GM21360 (cell line): ENCODE measurements around the gene SLC4A4.

Source experiments
- ATAC-seq: cut with Tn5 transposase; IDR thresholded peaks from one replicate; pipeline ENCODE4 v1.9.1; 2021; ENCODE audit warnings: mild to moderate bottlenecking, moderate library complexity; ENCODE audit not compliant: unreplicated experiment

Gene SLC4A4

DNA sequence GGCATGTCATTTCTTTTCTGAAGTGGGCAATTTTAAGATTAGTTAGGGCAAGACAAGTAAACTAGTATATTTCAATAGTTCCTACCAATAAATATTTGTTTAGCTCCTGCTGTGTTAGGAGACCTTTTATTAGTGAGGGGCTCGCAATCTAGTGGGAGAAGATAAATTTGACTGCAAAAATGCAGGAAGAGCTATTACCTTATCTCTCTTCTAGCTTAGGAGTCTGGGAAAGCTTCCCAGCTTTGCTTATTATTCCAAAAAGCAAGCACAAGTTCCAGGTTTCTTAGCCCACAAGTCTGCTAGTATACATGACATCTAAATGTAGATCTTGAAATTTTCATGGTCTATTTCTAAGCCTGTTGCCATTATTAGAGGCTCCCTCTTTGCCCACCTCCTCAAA is 254.0 kb downstream of the SLC4A4 start:
- no peak for ATAC-seq

DNA sequence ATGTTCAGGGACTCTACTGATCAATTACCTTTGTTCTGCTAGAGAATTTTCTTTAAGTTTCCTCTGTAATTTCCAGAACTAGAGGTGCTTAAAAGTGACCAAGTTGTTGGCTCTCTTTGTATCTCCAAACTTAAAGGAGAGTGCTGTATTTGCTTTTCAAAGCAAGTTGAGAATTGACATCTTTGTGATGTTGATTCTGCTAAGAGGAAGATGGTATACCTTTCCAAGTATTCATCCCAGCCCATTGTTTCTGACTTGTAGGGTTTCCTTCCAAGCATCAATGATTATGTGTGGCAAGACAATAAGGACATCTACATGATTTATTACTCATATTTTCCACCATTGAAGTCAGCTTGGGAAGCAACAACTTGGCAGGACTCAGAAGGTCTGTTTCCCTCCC is 254.5 kb downstream of the SLC4A4 start:
- ATAC-seq, result no peak

DNA sequence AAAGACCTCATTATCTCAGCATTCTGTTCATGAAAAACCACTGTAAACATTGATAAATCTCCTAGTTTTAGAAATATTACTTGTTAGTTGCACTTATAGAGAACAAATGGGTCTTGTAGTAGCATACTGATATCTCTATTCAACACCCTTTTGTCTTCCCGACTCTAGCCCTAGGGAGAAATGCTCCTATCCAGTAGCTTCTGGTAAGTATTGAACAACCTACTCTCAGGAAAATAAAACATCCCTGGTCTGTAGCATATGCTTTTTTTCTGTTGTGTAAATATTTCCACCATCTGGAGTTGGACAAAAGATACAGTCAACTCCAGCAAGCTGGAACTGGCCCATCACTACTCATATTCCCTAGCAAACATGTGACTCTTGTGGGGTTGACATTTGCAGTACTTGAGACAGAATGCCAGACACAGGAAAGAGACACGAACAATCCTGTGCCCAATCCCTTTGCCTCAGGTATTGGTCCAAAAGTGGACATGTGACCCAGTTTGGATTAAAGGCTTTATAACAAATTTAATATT is 256.8 kb downstream of the SLC4A4 start:
- ATAC-seq, result no peak

DNA sequence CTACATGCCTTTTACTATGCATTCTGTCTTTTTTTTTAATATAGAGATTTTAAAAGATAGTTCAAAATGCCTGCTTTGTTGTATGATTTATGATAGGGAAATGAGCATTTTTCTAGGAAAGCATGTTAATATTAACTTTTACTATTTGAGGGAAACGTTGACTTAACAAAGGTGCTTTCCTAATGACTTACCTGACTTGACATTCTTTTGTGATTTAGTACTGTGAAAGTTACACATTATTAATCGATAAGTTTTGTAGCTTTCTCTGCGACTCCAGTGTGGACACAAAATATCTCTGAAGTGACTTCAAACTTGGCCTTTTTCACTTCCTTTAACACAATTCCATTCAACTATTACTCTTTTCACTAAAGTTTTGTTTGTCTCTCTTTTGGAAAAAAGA is 260.8 kb downstream of the SLC4A4 start:
- ATAC-seq, result no peak

DNA sequence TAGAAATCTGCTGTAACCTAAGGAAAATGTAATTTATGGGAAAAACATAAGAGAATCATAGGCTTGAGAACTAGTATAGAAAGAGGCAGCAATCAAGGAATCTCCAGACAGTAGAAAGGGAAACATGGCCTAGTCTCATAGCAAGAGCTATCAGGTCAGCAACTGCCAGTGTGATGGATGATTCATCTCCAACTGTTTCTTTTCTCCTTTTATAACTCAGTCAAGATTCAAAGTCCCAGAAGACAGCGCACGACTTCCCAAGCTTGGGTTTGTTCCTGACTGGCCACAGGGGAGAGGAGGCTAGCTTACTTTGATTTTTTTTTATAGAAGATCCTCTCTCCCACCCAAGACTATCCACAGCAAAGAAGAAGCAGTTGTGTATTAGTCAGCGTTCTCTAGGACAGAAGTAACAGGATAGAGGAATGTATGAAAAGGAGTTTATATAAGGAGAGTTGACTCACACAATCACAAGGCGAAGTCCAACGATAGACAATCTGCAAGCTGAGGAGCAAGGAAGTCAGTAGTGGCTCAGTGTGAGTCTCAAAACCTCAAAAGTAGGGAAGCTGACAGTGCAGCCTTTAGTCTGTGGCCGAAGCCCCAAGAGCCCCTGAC is 263.6 kb downstream of the SLC4A4 start:
- ATAC-seq, result no peak

DNA sequence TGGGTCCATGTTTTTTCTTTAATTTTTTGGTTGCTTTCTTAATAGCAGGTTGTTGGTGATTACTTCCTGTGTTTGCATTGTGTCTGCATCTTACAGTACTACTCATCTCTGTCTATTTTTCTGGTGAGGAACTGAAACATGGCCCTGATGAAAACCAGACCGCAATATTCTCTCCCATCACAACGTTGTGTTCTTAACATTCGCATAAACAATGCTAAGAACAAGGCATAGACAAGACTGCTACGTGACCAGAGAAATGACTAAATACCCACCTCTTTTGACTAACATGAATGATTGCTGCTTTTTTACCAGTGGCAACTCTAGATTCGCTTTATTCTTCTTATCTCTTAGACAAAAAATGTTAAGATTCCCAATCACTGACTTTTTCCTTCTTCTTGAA is 266.0 kb downstream of the SLC4A4 start:
- ATAC-seq, result no peak

DNA sequence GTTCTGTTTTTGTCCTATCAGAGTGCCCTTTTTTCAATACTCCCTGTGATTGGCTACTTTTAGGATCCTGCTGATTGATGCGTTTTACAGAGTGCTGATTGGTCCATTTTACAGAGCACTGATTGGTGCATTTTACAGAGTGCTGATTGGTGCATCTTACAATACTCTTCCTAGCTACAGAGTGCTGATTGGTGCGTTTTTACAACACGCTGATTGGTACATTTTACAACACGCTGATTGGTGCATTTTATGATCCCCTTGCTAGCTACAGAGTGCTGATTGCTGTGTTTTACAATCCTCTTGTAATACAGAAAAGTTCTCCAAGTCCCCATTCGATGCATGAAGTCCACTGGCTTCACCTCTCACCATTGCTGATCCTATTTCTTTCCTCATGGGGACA is 268.3 kb downstream of the SLC4A4 start:
- no peak for ATAC-seq

DNA sequence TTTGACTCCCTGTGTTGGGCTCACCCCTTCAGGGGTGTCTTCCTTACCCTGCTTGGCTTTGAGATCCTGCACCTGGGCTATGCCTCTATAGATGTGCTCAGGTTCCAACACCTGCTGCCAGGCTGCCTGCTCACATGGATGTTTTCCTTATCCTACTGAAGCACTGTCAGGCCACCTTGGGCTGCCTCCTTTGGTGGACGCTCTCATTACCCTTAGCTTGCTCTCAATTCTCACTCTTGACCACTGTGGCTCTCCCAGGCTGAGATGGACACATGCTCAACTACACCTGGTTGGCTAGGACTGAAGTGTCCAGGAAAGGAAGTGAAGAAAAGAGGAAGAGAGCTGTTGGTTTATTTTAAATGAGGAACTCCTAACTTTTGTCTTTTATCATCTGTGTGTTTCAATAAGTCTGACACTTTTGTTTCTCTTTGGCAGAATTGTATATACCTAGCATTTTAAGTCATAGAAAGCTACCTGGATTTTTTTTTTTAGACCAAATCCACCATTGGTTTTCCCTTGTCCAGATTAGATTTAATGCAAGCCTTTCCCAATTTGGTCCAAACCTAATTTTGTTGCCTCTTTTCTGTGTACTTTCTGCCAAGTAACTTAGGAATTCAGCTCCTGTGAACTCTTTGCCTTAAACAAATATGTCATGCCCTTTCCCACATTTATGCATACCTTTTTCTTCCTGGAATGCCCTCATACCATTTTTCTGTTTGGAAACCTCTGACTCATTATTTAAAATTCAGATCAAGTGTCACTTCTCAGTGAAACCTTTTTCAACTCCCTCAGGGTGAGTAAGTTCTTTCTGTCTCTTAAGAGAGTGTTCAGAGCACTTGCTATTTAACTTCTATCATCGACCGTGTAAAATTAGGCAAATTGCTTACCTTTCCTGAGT is 269.2 kb downstream of the SLC4A4 start:
- ATAC-seq, result no peak

DNA sequence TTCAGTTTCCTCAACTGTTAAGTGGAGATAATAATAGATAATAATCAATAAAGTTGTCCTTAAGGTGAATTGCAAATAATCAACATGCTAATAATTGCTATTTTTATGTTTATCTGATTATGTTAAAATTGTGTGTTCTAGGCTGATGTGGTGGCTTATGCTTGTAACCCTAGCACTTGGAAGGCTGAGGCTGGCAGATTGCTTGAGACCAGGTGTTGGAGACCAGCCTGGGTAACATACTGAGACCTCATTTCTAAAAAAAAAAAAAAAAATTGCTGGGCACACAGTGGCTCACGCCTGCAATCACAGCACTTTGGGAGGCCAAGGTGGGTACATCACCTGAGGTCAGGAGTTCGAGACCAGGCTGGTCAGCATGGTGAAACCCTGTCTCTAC is 269.9 kb downstream of the SLC4A4 start:
- ATAC-seq, result no peak

DNA sequence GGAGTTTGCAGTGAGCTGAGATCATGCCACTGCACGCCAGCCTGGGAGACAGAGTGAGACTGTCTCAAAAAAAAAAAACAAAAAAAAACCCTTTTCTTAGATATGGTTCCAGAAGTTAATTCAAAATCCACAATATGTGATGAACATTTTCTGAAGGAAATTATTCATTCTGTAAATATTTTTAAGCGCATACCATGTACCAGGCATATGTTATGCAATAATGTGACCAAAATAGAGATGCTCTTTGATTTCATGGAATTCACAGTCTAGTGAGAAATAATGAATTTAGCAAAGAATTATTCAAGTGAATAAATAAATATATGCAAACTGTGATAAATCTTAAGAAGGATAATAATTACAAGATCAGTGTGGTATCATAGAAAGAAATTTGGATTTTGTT is 270.3 kb downstream of the SLC4A4 start:
- no peak for ATAC-seq

DNA sequence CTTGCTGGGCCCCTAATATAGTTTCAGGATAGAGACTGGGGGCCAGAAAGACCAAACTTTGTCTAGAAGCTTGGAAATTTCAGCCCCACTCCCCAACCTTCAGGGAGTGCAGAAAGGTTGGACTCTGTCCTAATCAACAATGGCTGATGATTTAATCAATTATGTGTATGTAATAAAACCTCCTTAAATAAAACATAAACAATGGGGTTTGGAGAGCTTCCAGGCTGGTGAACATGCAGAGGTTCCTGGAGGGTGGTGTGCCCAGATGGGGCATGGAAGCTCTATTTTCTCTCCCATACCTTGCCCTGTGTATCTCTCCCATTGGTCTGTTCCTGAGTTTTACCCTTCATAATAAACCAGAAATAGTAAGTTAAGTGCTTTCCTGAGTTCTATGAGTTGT is 270.8 kb downstream of the SLC4A4 start:
- ATAC-seq, result no peak

DNA sequence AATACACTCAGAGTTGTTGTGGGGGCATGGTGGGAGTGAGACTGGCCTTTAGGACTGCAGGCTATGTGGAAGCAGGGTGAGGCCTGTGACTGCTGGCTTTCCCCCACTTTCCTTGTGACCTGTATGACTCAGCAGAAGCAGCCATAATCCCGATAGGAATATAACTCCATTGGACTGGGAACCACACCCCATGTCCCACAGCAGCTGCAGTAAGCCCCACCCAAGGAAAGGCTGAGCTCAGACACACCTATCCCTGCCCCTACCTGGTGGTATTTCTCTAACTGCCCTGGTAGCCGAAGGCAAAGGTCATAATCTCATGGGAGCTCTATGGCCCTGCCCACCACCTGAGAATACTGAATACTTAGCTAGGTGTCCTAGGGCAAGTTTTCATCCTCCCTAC is 275.8 kb downstream of the SLC4A4 start:
- ATAC-seq, result no peak

DNA sequence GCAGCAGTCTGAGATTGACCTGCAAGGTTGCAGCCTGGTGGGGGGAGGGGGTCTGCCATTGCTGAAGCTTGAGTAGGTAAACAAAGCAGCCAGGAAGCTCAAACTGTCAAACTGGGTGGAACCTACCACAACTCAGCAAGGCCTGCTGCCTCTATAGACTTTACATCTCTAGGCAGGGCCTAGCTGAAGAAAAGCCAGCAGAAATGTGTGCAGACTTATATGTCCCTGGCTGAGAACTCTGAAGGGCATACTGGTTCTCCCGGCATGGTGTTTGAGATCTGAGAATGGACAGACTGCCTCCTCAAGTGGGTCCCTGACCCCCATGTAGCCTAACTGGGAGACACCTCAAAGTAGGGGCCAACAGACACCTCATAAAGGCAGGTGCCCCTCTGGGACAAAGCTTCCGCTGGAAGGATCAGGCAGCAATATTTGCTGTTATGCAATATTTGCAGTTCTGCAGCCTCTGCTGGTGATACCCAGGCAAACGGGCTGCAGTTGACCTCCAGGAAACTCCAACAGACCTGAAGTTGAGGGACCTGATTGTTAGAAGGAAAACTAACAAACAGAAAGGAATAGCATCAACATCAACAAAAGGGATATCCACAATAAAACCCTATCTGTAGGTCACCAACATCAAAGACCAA is 277.5 kb downstream of the SLC4A4 start:
- no peak for ATAC-seq
